HG02938 (cell line): Measurements from ENCODE around the gene GRAMD2A.

Experiments
- ATAC-seq: cut with Tn5 transposase; IDR thresholded peaks from one replicate; pipeline ENCODE4 v1.9.1; 2021; ENCODE audit warnings: mild to moderate bottlenecking, moderate library complexity; ENCODE audit not compliant: unreplicated experiment

GRAMD2A gene

DNA sequence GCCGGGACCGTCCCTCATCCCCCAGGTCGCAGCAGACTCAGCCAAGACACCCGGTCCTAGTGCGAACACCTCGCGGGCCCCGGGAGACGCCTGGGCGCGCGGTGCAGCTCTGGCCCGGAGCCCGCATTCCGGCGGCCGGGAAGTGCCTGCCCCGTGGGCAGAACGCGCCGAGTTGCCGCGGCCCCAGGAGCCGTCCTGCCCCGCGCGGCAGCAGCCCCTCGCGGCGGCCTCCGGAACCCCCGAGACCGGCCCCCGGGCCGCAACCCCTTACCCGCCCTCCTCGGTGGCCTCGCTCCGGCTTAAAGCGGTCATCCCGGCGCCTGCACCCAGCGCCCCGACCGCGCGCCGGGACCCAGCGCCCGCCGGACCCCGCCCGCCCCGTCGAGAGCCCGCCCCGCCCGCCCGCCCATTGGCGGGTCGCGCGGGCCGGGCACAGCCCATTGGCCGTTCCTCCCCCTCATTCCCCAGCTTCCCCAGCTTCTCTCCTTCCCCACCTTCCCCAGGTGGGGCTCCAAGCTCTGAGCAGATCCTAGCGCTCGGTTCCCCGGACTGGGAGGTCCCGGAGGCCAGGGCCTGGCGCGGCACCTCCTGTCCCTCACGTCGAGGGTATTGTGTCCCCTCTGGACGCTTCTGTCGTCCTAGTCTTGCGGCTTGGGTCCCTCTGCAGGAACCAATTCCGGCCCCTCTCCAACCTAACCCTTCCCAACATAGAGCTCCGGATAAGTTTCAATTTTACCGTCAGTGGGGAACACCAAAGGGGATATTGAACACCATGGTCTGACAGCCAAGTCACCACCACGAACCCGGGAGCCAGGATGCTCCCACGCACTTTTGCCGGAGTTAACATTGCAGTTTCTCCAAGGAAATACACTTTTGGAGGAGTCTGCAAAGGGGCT is at the start of gene GRAMD2A:
Gene GRAMD2A, minus strand, starts transcription at position 328 of the 896 bp plus-strand sequence.
- no peak for ATAC-seq

GRCh38 chr15:72242775-72243370 is 45.3 kb upstream of the GRAMD2A start:
- no peak for ATAC-seq

- ATAC-seq: no peak
Observed at GRCh38 chr15:72239652-72240051, 42.1 kb upstream of the GRAMD2A start.

DNA sequence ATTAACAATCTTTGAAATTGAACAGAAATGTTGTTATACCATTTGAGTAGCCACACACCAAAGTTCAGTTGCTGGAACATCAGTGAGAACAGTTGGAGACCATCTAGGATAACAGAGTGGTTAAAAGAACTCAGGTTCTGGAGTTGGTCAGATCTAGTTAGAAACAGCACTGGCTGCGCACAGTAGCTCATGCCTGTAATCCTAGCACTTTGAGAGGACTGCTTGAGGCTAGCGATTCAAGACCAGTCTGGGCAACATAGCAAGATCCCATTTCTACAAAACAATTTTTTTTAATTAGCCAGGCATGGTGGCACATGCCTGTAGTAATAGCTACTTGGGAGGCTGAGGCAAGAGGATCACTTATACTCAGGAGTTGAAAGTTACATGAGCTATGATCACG is 41.0 kb upstream of the GRAMD2A start:
- no peak for ATAC-seq

GRCh38 chr15:72237853-72238224 is 40.3 kb upstream of the GRAMD2A start:
- ATAC-seq: no peak

DNA sequence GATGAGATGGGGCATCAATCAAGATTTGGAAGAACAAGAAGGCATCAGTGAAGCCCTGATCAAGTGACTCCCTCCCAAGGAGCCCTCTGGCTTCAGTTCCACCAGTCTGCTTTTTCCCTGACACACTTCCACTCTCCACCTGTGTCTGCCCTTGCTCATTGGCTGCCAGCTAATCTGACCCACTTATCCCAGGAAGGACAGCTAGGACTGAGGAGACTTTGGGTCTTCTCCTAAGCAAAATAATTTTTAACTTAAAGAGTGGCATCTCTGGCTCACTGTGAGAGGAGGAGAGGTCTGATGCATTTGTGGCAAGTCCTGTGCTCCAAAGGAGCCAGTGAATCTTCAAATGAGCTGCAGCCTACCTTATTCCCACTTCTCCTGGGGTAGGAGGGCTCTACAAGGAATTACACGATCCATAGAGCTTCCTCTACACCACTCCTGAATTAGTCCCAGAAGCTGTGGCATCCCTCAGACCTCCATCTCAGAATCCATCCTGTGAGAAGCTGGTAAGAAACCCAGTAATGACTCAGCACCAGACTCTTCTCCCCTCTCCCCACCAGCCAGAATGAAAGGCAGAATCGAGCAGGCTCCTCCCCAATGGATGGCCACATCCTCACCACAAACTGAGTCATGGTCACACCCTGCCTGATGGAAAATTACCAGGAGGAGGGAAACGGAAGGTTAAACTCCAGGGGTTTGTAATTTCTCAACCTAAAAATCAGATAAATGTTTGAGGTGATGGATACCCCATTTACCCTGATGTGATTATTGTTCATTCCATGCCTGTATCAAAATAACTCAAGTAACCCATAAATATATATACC is 39.7 kb upstream of the GRAMD2A start:
- peak; percentile 73 for ATAC-seq

DNA sequence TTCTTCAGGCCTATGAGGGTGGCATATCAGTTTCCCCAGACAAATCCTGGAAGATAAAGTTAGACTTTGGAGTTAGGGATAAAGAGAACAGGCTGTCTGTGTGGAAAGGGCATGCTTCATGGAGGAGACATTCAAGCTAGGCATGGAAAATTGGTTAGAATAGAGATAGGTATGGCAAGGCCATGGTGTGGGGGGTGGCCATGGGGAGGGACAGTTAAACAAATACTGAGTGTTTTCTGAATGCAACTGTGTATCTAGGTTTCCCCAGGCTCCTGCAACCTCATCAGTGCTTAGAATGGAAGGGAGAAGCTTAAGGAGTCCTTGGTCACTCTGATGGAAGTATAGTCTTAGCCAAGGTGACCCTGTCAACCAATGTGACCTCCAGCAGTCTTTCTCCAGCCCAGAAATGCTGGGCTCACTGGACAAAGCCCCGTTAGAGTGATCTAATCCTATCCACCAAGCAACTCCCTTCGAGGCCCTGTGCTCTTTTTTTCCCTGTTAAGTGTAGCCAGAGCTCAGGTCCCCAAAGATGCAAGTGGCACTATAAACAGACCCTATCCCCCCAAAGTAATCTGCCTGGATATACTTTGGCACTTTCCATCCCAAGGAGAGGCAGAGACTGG is 38.9 kb upstream of the GRAMD2A start:
- ATAC-seq: no peak

DNA sequence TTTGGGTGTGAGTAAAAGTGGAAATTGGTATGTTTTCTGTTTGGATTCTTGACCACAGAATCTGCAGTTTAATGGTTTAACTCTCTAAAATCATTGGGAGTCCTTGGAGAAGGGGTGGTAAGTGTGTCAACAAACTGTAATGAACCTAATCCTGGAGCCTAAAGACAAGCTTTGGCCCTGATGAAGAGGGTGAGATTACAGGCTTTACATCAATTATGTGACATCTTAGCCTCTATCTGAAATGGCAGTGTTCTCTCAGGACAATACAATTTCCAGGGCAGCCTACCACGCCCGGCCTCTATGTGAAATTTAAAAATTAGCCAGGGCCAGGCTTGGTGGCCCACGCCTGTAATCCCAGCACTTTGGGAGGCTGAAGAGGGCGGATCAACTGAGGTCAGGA is 37.7 kb upstream of the GRAMD2A start:
- ATAC-seq: no peak

- no peak for ATAC-seq
Observed at GRCh38 chr15:72233769-72234168, 36.2 kb upstream of the GRAMD2A start.

DNA sequence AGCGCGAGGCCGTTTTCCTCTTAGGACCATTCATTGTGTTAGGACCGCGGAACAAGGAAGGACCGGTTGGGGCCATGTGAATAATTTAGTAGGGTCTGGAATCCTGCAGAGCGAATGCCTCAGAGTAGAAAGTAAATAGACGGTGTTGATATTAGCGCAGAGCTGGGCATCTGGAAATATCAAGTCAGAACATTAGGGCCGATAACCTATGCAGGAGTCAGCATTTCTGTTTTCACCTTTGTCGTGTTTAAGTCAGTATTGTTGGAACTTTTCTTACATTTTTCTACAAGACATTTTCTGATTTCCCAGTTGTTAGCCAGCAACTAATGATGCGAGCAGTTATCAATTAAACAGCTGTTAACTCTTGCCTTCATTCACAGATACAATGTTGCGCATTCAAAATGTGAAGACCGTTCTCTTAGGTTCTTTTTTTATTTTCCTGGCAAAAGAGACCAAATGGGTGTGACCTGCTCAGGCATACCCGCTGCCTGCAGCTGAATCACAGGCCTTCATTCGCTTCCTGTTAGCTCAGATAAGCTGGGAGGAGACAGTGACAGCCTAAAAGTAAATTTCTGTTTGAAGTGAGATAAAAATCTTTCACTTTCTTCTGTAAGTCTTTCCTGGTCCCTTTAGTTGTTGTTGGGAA is 34.4 kb upstream of the GRAMD2A start:
- ATAC-seq: no peak

GRCh38 chr15:72231066-72231832 is 33.7 kb upstream of the GRAMD2A start, which contains the start of gene PKM:
Gene PKM, minus strand, starts transcription at chr15:72231190. Its CDS starts 12,093 bp downstream, at chr15:72219097.
- ATAC-seq: peak; percentile 25

- ATAC-seq: no peak
Observed at GRCh38 chr15:72230197-72231065, 32.8 kb upstream of the GRAMD2A start.

- no peak for ATAC-seq
Observed at GRCh38 chr15:72229947-72230196, 32.3 kb upstream of the GRAMD2A start.

GRCh38 chr15:72229076-72229946 is 31.7 kb upstream of the GRAMD2A start:
- no peak for ATAC-seq

- no peak for ATAC-seq
Observed at GRCh38 chr15:72227720-72228119, 30.1 kb upstream of the GRAMD2A start.

- ATAC-seq: no peak
Observed at GRCh38 chr15:72227192-72227586, 29.6 kb upstream of the GRAMD2A start.

DNA sequence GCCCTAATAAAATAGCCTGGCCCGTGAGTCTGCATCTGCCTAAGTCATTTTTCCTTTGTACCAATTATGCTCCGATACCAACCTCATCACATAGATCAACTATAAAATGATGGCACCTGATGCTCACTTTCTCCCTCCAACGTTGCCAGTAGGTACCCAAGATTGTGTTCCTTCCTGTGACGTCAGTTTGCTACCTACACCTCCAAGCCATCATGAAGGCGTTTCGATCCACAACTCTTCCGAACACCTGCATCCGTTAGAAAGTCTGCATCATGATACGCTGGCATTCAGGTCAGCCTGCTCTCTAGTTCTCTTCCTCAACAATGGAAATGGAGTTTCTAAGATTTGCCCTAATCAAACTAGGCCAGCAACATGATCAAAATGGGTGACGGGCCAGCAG is 25.7 kb upstream of the GRAMD2A start:
- ATAC-seq: no peak

DNA sequence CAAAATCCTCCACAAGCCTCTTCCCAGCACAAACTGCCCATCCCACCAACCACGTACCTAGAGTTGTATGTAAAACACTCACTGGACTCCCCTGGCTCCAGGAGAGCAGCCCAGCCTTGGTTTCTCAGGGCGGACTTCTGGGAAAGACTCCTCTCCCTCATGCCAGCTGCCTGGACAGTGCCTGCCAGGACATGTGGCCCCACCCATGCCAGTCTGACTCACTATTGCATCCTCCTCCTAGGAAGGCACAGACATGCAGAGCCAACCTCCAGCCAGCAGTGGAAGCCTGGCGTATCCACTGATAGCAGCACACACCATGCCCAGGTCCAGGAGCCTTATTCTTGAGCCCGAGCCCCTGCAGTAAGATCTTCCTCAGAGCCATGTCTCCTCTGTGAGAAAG is 24.8 kb upstream of the GRAMD2A start:
- ATAC-seq: no peak
